Lung (tissue), 12 donors: ENCODE results near the gene PACRG. TPM values are rescaled to one million over a fixed set of nuclear protein-coding genes. Genes with fewer than 3 reads are reported as not detected.

Source experiments
- ATAC-seq: fragments of 200-7000 bp; cut with Tn5 transposase; one replicate; pipeline ENCODE4 v1.9.1; 2020; ENCODE audit warnings: moderate number of reproducible peaks; ENCODE audit not compliant: insufficient read depth, low FRiP score
- DNase-seq, 3 donors: peaks; one replicate each; pipeline ENCODE4 v3.0.0-alpha.2; 2013 to 2017
- H3K27ac ChIP-seq, 2 donors: one replicate each; pipeline ENCODE4 v1.5.1; 2013; ENCODE audit warnings: mild to moderate bottlenecking in 2 of 2, moderate library complexity in 2 of 2, control low read depth in 1 of 2, inconsistent platforms in 1 of 2, low read depth in 1 of 2, low read length in 1 of 2
- H3K27me3 ChIP-seq, 3 donors: one replicate each; pipeline ENCODE4 v1.5.1; 2013; ENCODE audit warnings: low read length in 2 of 3; ENCODE audit not compliant: control insufficient read depth in 3 of 3, insufficient read depth in 3 of 3
- H3K36me3 ChIP-seq, 4 donors: one replicate each; pipeline ENCODE4 v1.5.1; 2013; ENCODE audit warnings: low read length in 4 of 4, mild to moderate bottlenecking in 1 of 4, moderate library complexity in 1 of 4; ENCODE audit not compliant: control insufficient read depth in 4 of 4, insufficient read depth in 4 of 4
- H3K4me1 ChIP-seq, 5 donors: one replicate each; pipeline ENCODE4 v1.5.1; 2013; ENCODE audit warnings: low read length in 5 of 5, mild to moderate bottlenecking in 2 of 5, moderate library complexity in 1 of 5; ENCODE audit not compliant: control insufficient read depth in 5 of 5, insufficient read depth in 5 of 5
- H3K4me3 ChIP-seq: one replicate; pipeline ENCODE4 v1.5.1; 2013; ENCODE audit warnings: mild to moderate bottlenecking, control low read depth, moderate library complexity
- H3K9ac ChIP-seq, 2 donors: one replicate each; pipeline ENCODE4 v1.5.1; 2013; ENCODE audit warnings: low read length in 2 of 2, control low read depth in 1 of 2; ENCODE audit not compliant: insufficient read depth in 1 of 2
- H3K9me3 ChIP-seq, 4 donors: one replicate each; pipeline ENCODE4 v1.5.1; 2013; ENCODE audit warnings: low read length in 3 of 4, mild to moderate bottlenecking in 1 of 4, moderate library complexity in 1 of 4; ENCODE audit not compliant: control insufficient read depth in 4 of 4, insufficient read depth in 3 of 4
- WGBS, 2 donors: extraction: QIAGEN DNeasy Blood & Tissue Kit; methylation state at CpG; one replicate each; pipeline ENCODE4 v1.1.7; 2013; 5-methylcytosine and 5-hydroxymethylcytosine counted together
- polyA plus RNA-seq, 2 donors: library from polyadenylated mRNA; stranded (reverse); fragments of 200-250 nt; gene quantifications; one replicate each; pipeline ENCODE4 v1.2.1, GENCODE V29; 2013
- total RNA-seq, 2 donors: library from RNA; depleted of rRNA in 1 of 2; stranded (reverse); fragments of >200 nt in 1 of 2; gene quantifications; one replicate each; pipeline ENCODE4 v1.2.1, GENCODE V29; 2014 to 2021
- TF ChIP-seq, protein P1 (sequence below): IDR thresholded peaks from 2 replicates; pipeline ENCODE4 v1.5.1; 2012; ENCODE audit warnings: mild to moderate bottlenecking; ENCODE audit errors: control extremely low read depth, extremely low read depth
- donor health status: control.
- donor health status: control.
- donor health status: Bipolar disorder and iron deficiency.
- donor health status: healthy.
- donor health status: DM: yes; HTN: yes; CAD: no.

PACRG gene
- total and polyA plus RNA-seq, 4 donors = 3.8 to 26.6 (median 7.4) TPM

DNA sequence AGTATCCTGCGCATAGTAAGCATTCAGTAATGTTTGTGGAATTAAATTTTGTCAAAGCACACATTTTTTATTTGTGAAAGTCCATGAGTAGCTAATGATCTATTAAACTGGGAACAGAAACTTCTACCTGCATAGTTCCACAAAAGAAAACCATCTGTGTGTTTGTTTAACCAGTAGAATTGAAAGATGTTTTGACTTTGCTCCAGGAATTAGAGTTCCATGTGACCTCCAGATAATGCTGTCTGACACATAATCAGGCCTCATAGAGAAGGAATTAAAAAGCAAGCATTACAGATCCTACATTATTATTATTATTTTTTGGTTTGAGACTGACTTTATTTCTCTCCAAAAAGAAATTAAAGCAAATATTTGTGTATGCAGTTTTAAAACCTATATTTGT, 126.5 kb downstream of the PACRG start:
- peak in 2 of 3 donors; percentile 42 to 58 for DNase-seq
- WGBS, 2 donors = 93% methylated on average over 1 of the region's 1 CpG
- Histone ChIP-seq H3K9ac (no peak overlapping the region), H3K27me3 (no peaks in the 10 kb centered on the region), H3K4me3 (no peak overlapping the region), H3K36me3 (no peaks in the 10 kb centered on the region), H3K27ac (no peak overlapping the region), H3K9me3 (no peaks in the 10 kb centered on the region), H3K4me1 (peaks cover 0 to 9% (median 0%) of the 10 kb centered on the region in 5 donors)
- ATAC-seq = no peak
- TF ChIP-seq, protein P1, sequence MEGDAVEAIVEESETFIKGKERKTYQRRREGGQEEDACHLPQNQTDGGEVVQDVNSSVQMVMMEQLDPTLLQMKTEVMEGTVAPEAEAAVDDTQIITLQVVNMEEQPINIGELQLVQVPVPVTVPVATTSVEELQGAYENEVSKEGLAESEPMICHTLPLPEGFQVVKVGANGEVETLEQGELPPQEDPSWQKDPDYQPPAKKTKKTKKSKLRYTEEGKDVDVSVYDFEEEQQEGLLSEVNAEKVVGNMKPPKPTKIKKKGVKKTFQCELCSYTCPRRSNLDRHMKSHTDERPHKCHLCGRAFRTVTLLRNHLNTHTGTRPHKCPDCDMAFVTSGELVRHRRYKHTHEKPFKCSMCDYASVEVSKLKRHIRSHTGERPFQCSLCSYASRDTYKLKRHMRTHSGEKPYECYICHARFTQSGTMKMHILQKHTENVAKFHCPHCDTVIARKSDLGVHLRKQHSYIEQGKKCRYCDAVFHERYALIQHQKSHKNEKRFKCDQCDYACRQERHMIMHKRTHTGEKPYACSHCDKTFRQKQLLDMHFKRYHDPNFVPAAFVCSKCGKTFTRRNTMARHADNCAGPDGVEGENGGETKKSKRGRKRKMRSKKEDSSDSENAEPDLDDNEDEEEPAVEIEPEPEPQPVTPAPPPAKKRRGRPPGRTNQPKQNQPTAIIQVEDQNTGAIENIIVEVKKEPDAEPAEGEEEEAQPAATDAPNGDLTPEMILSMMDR = no peak

DNA sequence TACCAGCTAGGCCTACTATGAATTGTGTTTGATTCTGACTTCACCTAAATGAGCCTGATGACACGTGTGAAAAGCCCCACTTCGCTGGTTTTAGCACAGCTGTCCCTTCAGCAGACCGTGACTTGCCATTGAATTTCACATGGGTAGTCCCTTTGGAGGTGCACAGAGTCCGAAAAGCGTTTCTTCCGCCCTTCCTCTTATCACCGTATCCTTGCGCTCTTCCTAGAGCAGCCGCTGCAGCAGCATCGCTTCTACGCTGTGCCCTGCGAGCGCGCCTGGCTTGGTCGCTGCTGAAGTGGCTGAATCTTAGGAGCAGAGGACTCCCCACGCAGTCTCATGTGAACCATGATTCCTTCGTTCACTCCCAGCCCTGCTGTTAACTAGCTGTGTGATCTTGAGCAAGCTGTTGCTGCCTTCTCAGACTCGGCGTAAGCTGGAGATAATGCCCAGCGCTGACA, 127.0 kb downstream of the PACRG start:
- H3K27me3 ChIP-seq = no peaks in the 10 kb centered on the region
- no peak overlapping the region for H3K4me3 ChIP-seq
- no peak overlapping the region for H3K9ac ChIP-seq
- DNase-seq (peak in 2 of 3 donors; percentile 7 to 10), ATAC-seq (no peak)
- 90 to 91% methylated on average over 20 of the region's 20 CpGs for WGBS, 2 donors
- no peaks in the 10 kb centered on the region for H3K36me3 ChIP-seq
- no peak overlapping the region for H3K27ac ChIP-seq
- H3K9me3 ChIP-seq = no peaks in the 10 kb centered on the region
- H3K4me1 ChIP-seq = peaks cover 0 to 9% (median 0%) of the 10 kb centered on the region in 5 donors
- TF ChIP-seq, protein P1 = no peak

DNA sequence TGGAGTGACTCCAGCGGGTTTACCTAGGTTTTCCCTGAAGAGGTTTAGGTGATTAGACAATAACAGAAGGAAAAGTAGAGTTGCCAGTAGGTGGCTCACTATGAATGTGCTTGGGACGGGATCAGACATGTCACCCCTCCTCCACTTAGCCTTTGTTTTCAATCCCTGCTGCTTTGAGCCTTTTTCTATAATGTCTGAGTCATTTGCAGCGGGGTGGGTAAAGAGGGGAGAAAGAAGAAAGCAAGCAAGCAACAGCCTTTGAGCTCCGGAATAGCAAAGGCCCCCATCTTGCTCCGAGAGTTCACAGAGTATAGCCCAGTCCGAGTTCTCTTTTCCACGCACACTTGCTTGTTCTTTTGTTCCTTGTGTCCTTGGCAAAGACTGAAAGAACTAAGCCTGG, 129.1 kb downstream of the PACRG start:
- peak overlapping the region in 1 of 2 donors; percentile 20 for H3K9ac ChIP-seq
- TF ChIP-seq, protein P1 = no peak
- peak; percentile 61 to 93 (median 86) for DNase-seq

DNA sequence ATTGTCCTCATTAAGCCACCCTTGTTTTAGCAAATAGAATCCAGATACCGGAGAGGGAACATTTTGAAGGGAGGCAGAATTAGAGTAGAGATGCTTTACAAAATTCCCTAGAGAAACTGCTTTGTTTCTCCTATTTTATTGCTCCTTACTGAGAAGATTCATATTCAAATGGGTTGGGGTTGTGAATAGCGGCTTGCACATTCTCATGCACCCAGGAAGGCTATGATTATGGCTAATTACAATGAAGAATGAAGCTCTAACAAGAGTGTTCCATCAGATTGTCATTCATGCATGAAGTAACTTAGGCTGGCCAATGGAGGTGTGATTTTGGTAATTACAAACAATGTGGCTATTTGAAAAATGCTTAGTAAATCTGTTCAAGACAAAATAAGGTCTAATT, 129.6 kb downstream of the PACRG start:
- Histone ChIP-seq H3K4me1 (peaks cover 0 to 9% (median 0%) of the 10 kb centered on the region in 5 donors), H3K4me3 (no peak overlapping the region), H3K9me3 (no peaks in the 10 kb centered on the region), H3K36me3 (no peaks in the 10 kb centered on the region), H3K27ac (no peak overlapping the region), H3K9ac (peak overlapping the region in 1 of 2 donors; percentile 20), H3K27me3 (no peaks in the 10 kb centered on the region)
- ATAC-seq (no peak), DNase-seq (no peak)
- WGBS, 2 donors = 52 to 69% methylated on average over 2 of the region's 2 CpGs
- TF ChIP-seq, protein P1 = no peak

More for the DNA sequence above, 129.1 kb downstream of the PACRG start:
- no peak for ATAC-seq
- H3K27me3 ChIP-seq = no peaks in the 10 kb centered on the region
- H3K4me3 ChIP-seq = no peak overlapping the region
- no peaks in the 10 kb centered on the region for H3K9me3 ChIP-seq
- no peaks in the 10 kb centered on the region for H3K36me3 ChIP-seq
- peaks cover 0 to 9% (median 0%) of the 10 kb centered on the region in 5 donors for H3K4me1 ChIP-seq
- peak overlapping the region in 1 of 2 donors; percentile 66 for H3K27ac ChIP-seq
- whole genome bisulfite sequencing, 2 donors = 20 to 27% methylated on average over 7 of the region's 7 CpGs
